Vagina (tissue), 2 donors: ENCODE measurements around the gene ZC2HC1B. TPM values are rescaled to one million over a fixed set of nuclear protein-coding genes. Genes with fewer than 3 reads are reported as not detected.

Source experiments
- DNase-seq, 2 donors: peaks; one replicate each; pipeline ENCODE4 v3.0.0-alpha.2; 2017; ENCODE audit errors: extremely low spot score in 2 of 2
- H3K27ac ChIP-seq: fragments of 200-600 bp; sonication (generic); one replicate; pipeline ENCODE4 v1.5.1; 2019
- H3K27me3 ChIP-seq: fragments of 200-600 bp; sonication (generic); one replicate; pipeline ENCODE4 v1.5.1; 2019
- H3K36me3 ChIP-seq, 2 donors: fragments of 200-600 bp; sonication (generic); one replicate each; pipeline ENCODE4 v1.5.1; 2017 to 2019
- H3K4me1 ChIP-seq: fragments of 200-600 bp; sonication (generic); one replicate; pipeline ENCODE4 v1.5.1; 2019
- H3K4me3 ChIP-seq, 2 donors: fragments of 200-600 bp; sonication (generic); 1 replicate in 1 of 2; 2 replicates in 1 of 2; pipeline ENCODE4 v1.5.1; 2016 to 2019
- H3K9me3 ChIP-seq: fragments of 200-600 bp; sonication (generic); one replicate; pipeline ENCODE4 v1.5.1; 2019
- POLR2A ChIP-seq, 2 donors: fragments of 450-650 bp; IDR thresholded peaks; one replicate each; pipeline ENCODE4 v1.6.1; 2017; ENCODE audit warnings: antibody characterized with exemption in 2 of 2, mild to moderate bottlenecking in 2 of 2, moderate library complexity in 2 of 2
- POLR2AphosphoS5 ChIP-seq, 2 donors: sonication (generic); formaldehyde crosslinking; IDR thresholded peaks; one replicate each; pipeline ENCODE4 v1.9.0; 2017; ENCODE audit warnings: antibody characterized with exemption in 2 of 2, mild to moderate bottlenecking in 2 of 2, low read depth in 1 of 2; ENCODE audit not compliant: insufficient read depth in 1 of 2
- intact Hi-C: fragments of 100-400 bp; cut with DNase I; formaldehyde crosslinking; loops from one replicate; pipeline ENCODE4 v1.15.1; 2023
- total RNA-seq: library from RNA; depleted of rRNA; stranded (reverse); fragments of >200 nt; gene quantifications from one replicate; pipeline ENCODE4 v1.2.3, GENCODE V29; 2016
- TF ChIP-seq, protein P1 (sequence below), 3 experiments: fragments of 450-650 bp in 2 of 3; fragments of 200-600 bp in 1 of 3; sonication (generic) in 1 of 3; IDR thresholded peaks; one replicate each; pipeline ENCODE4 v1.5.1; 2017 to 2019; ENCODE audit warnings: antibody characterized with exemption in 3 of 3, mild to moderate bottlenecking in 2 of 3, moderate library complexity in 2 of 3

Gene ZC2HC1B
- total RNA-seq, 1 donor from 2014 or later = not detected

GRCh38 chr6:143828572-143828971 is 35.7 kb upstream of the ZC2HC1B start:
- H3K4me1 ChIP-seq = no peaks in the 10 kb centered on the region
- TF ChIP-seq POLR2A (IDR thresholded peaks at IDR 0.05) (no peak), POLR2AphosphoS5 (IDR thresholded peaks at IDR 0.05; ENCODE audit: insufficient read depth in 1 of 2, low read depth in 1 of 2) (no peak)
- TF ChIP-seq, protein P1, sequence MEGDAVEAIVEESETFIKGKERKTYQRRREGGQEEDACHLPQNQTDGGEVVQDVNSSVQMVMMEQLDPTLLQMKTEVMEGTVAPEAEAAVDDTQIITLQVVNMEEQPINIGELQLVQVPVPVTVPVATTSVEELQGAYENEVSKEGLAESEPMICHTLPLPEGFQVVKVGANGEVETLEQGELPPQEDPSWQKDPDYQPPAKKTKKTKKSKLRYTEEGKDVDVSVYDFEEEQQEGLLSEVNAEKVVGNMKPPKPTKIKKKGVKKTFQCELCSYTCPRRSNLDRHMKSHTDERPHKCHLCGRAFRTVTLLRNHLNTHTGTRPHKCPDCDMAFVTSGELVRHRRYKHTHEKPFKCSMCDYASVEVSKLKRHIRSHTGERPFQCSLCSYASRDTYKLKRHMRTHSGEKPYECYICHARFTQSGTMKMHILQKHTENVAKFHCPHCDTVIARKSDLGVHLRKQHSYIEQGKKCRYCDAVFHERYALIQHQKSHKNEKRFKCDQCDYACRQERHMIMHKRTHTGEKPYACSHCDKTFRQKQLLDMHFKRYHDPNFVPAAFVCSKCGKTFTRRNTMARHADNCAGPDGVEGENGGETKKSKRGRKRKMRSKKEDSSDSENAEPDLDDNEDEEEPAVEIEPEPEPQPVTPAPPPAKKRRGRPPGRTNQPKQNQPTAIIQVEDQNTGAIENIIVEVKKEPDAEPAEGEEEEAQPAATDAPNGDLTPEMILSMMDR (IDR thresholded peaks at IDR 0.05) = no peak
- intact Hi-C loops = no loop called here
- no peak overlapping the region for H3K27ac ChIP-seq
- no peak overlapping the region for H3K4me3 ChIP-seq
- no peaks in the 10 kb centered on the region for H3K9me3 ChIP-seq
- no peak for DNase-seq
- no peaks in the 10 kb centered on the region for H3K36me3 ChIP-seq
- no peaks in the 10 kb centered on the region for H3K27me3 ChIP-seq

- no peaks in the 10 kb centered on the region for H3K4me1 ChIP-seq
- intact Hi-C loops = no loop called here
- no peak overlapping the region for H3K27ac ChIP-seq
- H3K36me3 ChIP-seq = no peaks in the 10 kb centered on the region
- no peak for DNase-seq
- TF ChIP-seq POLR2AphosphoS5 (IDR thresholded peaks at IDR 0.05; ENCODE audit: insufficient read depth in 1 of 2, low read depth in 1 of 2) = no peak
- TF ChIP-seq POLR2A (IDR thresholded peaks at IDR 0.05) = no peak
- TF ChIP-seq, protein P1 (IDR thresholded peaks at IDR 0.05) = no peak
- no peaks in the 10 kb centered on the region for H3K9me3 ChIP-seq
- no peak overlapping the region for H3K4me3 ChIP-seq
- no peaks in the 10 kb centered on the region for H3K27me3 ChIP-seq
Measured at GRCh38 chr6:143836150-143836549, 28.1 kb upstream of the ZC2HC1B start.

- intact Hi-C loops = no loop called here
- Histone ChIP-seq H3K4me3 (no peak overlapping the region), H3K27ac (no peak overlapping the region), H3K27me3 (no peaks in the 10 kb centered on the region), H3K36me3 (no peaks in the 10 kb centered on the region), H3K4me1 (peaks cover 7% of the 10 kb centered on the region), H3K9me3 (no peaks in the 10 kb centered on the region)
- no peak for DNase-seq
- TF ChIP-seq, protein P1 (IDR thresholded peaks at IDR 0.05) = no peak
- no peak for TF ChIP-seq POLR2A (IDR thresholded peaks at IDR 0.05)
Measured at GRCh38 chr6:143838395-143838794, 25.9 kb upstream of the ZC2HC1B start.

- no peaks in the 10 kb centered on the region for H3K27me3 ChIP-seq
- H3K27ac ChIP-seq = no peak overlapping the region
- no peaks in the 10 kb centered on the region for H3K36me3 ChIP-seq
- no peak for DNase-seq
- intact Hi-C loops = no loop called here
- H3K4me3 ChIP-seq = no peak overlapping the region
- peaks cover 14% of the 10 kb centered on the region for H3K4me1 ChIP-seq
- TF ChIP-seq POLR2AphosphoS5 (IDR thresholded peaks at IDR 0.05; ENCODE audit: insufficient read depth in 1 of 2, low read depth in 1 of 2) = no peak
- TF ChIP-seq, protein P1 (IDR thresholded peaks at IDR 0.05) = no peak
- no peak for TF ChIP-seq POLR2A (IDR thresholded peaks at IDR 0.05)
- no peaks in the 10 kb centered on the region for H3K9me3 ChIP-seq
Measured at GRCh38 chr6:143839196-143839595, 25.1 kb upstream of the ZC2HC1B start.

DNA sequence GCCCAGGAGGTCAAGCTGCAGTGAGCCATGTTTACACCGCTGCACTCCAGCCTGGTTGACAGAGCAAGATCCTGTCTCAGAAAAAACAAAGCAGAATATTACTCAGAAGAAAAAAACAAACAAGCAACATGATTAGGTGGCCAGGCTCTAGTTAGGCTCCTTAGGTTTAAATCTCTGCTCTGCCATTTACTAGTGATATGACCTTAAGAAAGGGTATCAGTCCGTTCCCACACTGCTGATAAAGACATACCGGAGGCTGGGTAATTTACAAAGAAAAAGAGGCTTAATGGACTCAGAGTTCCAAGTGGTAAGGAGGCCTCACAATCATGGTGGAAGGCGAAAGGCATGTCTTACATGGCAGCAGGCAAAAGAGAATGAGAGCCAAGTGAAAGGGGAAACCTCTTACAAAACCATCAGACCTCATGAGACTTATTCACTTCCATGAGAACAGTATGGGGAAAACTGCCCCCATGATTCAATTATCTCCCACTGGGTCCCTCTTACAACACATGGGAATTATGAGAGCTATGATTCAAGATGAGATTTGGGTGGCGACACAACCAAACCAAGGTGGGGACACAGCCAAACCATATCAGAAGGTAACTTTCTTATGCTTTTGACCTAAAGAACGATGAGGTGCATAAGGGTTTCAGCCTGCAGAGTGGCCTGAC is 23.5 kb upstream of the ZC2HC1B start:
- no peak overlapping the region for H3K27ac ChIP-seq
- no peaks in the 10 kb centered on the region for H3K9me3 ChIP-seq
- peaks cover 2 to 14% of the 10 kb centered on the region in 2 donors for H3K36me3 ChIP-seq
- intact Hi-C loops = loop anchor here (10.0 kb wide), 1 partner anchor 174 kb away; no protein-coding TSS in a partner anchor
- peaks cover 26% of the 10 kb centered on the region for H3K4me1 ChIP-seq
- H3K4me3 ChIP-seq = no peak overlapping the region
- DNase-seq = no peak
- no peak for TF ChIP-seq POLR2A (IDR thresholded peaks at IDR 0.05)
- TF ChIP-seq, protein P1 (IDR thresholded peaks at IDR 0.05) = no peak
- TF ChIP-seq POLR2AphosphoS5 (IDR thresholded peaks at IDR 0.05; ENCODE audit: insufficient read depth in 1 of 2, low read depth in 1 of 2) = no peak
- no peaks in the 10 kb centered on the region for H3K27me3 ChIP-seq
